ENCODE results near the gene SGCA. TPM values are rescaled to one million over a fixed set of nuclear protein-coding genes. Genes with fewer than 3 reads are reported as not detected.

Gene SGCA
- total and polyA plus RNA-seq, 9 of the 15 experiments (the other 6 are each of a cell fraction or from before 2014, with no cell fraction given) = not detected

DNA sequence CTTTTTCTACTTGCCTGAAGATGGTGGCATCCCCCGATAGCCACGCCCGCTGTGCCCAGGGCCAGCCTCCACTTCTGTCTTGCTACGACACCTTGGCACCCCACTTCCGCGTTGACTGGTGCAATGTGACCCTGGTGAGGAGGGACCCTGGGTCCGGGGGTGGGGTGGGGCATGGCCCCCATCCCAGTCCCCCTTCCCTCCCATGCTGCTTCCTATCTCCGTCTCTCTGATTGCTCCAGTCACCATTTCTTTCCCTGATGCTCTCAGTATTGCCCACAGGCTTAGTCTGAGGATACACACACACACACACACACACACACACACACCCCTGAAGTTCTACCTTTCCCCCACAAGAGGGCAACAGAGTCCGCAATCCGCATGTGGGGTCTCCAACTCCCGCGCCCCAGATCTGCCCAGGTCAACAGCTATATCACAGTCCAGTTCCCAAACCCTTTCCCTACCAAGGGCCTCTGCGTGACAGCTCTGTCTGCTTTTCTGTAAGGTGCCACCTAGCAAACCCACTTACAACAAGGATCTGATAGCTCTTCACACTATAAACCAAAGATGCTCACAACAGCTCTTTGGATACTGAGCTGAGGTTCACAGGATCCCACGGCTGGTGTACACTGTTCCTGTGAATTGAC is 3.4 kb downstream of the SGCA start (continued):
- TF ChIP-seq, protein P1, sequence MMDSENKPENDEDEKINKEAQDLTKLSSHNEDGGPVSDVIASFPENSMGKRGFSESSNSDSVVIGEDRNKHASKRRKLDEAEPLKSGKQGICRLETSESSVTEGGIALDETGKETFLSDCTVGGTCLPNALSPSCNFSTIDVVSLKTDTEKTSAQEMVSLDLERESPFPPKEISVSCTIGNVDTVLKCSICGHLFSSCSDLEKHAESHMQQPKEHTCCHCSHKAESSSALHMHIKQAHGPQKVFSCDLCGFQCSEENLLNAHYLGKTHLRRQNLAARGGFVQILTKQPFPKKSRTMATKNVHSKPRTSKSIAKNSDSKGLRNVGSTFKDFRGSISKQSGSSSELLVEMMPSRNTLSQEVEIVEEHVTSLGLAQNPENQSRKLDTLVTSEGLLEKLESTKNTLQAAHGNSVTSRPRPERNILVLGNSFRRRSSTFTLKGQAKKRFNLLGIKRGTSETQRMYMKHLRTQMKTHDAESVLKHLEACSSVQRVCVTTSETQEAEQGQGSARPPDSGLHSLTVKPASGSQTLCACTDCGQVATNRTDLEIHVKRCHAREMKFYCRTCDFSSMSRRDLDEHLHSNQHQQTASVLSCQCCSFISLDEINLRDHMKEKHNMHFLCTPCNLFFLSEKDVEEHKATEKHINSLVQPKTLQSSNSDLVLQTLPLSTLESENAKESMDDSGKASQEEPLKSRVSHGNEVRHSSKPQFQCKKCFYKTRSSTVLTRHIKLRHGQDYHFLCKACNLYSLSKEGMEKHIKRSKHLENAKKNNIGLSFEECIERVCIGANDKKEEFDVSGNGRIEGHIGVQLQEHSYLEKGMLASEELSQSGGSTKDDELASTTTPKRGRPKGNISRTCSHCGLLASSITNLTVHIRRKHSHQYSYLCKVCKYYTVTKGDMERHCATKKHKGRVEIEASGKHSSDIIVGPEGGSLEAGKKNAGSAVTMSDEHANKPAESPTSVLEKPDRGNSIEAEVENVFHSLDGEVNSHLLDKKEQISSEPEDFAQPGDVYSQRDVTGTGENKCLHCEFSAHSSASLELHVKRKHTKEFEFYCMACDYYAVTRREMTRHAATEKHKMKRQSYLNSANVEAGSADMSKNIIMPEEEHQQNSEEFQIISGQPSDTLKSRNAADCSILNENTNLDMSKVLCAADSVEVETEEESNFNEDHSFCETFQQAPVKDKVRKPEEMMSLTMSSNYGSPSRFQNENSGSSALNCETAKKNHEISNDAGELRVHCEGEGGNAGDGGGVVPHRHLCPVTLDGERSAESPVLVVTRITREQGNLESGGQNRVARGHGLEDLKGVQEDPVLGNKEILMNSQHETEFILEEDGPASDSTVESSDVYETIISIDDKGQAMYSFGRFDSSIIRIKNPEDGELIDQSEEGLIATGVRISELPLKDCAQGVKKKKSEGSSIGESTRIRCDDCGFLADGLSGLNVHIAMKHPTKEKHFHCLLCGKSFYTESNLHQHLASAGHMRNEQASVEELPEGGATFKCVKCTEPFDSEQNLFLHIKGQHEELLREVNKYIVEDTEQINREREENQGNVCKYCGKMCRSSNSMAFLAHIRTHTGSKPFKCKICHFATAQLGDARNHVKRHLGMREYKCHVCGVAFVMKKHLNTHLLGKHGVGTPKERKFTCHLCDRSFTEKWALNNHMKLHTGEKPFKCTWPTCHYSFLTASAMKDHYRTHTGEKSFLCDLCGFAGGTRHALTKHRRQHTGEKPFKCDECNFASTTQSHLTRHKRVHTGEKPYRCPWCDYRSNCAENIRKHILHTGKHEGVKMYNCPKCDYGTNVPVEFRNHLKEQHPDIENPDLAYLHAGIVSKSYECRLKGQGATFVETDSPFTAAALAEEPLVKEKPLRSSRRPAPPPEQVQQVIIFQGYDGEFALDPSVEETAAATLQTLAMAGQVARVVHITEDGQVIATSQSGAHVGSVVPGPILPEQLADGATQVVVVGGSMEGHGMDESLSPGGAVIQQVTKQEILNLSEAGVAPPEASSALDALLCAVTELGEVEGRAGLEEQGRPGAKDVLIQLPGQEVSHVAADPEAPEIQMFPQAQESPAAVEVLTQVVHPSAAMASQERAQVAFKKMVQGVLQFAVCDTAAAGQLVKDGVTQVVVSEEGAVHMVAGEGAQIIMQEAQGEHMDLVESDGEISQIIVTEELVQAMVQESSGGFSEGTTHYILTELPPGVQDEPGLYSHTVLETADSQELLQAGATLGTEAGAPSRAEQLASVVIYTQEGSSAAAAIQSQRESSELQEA (IDR thresholded peaks at IDR 0.05; ENCODE audit: low read depth) = no peak
- TF ChIP-seq, protein P2, sequence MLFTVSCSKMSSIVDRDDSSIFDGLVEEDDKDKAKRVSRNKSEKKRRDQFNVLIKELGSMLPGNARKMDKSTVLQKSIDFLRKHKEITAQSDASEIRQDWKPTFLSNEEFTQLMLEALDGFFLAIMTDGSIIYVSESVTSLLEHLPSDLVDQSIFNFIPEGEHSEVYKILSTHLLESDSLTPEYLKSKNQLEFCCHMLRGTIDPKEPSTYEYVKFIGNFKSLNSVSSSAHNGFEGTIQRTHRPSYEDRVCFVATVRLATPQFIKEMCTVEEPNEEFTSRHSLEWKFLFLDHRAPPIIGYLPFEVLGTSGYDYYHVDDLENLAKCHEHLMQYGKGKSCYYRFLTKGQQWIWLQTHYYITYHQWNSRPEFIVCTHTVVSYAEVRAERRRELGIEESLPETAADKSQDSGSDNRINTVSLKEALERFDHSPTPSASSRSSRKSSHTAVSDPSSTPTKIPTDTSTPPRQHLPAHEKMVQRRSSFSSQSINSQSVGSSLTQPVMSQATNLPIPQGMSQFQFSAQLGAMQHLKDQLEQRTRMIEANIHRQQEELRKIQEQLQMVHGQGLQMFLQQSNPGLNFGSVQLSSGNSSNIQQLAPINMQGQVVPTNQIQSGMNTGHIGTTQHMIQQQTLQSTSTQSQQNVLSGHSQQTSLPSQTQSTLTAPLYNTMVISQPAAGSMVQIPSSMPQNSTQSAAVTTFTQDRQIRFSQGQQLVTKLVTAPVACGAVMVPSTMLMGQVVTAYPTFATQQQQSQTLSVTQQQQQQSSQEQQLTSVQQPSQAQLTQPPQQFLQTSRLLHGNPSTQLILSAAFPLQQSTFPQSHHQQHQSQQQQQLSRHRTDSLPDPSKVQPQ (CRISPR knock-in tag; IDR thresholded peaks at IDR 0.05; ENCODE audit: borderline replicate concordance) = no peak
- TF ChIP-seq CTBP1 (IDR thresholded peaks at IDR 0.05; ENCODE audit: borderline replicate concordance) = peak; percentile 36; the same call in 1 of the 2 replicates
- peak; percentile 50; the same call in 1 of the 2 replicates for TF ChIP-seq DPF2 (IDR thresholded peaks at IDR 0.05)
- TF ChIP-seq, protein P3, sequence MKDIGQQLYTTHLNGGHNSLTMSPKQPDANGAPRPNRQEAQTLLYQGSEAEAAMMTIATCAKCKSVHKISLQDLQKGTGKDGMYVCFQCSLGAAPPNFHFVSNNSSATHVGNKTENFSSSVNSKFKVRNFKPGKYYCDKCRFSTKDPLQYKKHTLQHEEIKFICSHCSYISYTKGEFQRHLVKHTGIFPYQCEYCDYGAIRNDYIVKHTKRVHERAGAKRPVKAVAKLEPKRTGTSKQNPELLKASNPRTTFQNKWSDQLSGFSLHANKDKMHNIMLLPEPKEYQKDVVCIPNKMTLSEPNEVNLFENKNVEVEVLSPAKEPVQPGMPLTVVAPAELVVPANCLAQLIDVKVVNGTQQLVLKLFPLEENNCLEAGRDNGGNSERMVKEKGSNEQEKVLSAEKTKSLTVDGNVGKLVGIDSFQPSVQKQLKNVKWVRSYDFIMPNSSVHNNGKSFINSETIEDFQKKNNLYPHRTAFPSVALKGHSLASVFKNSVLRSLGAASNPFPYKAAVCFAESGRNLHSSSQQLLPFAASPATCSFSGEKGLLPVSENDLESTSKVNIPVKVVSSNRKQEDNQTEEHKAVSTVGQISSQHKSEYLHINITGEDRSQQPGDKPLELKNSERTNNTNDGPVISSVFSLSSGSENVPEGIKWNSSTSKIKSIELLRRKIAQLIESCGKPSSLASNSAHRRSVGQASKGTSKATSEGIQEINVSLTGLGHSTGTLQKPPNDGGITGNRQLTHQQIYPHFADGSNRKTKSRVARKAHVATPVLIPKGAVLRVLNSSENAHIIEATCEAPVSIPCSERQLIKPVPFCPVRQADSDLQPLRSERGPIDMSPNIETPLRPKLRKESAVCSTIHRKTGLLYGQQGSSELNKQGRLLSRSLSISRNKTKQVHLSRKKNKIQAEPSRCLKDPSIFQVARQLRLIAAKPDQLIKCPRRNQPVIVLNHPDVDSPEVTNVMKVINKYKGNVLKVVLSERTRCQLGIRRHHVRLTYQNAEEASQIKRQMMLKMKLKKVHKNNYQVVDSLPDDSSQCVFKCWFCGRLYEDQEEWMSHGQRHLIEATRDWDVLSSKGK (CRISPR knock-in tag; IDR thresholded peaks at IDR 0.05) = no peak
- TF ChIP-seq, protein P4, sequence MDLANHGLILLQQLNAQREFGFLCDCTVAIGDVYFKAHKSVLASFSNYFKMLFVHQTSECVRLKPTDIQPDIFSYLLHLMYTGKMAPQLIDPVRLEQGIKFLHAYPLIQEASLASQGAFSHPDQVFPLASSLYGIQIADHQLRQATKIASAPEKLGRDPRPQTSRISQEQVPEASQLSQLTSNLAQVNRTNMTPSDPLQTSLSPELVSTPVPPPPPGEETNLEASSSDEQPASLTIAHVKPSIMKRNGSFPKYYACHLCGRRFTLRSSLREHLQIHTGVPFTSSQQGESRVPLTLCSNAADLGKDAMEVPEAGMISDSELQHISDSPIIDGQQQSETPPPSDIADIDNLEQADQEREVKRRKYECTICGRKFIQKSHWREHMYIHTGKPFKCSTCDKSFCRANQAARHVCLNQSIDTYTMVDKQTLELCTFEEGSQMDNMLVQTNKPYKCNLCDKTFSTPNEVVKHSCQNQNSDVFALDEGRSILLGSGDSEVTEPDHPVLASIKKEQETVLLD (IDR thresholded peaks at IDR 0.05) = peak; percentile 49; the same call in 1 of the 2 replicates
- no peak for TF ChIP-seq ZNF584 (CRISPR knock-in tag; IDR thresholded peaks at IDR 0.05; ENCODE audit: low read depth)
- TF ChIP-seq HSF4 (CRISPR knock-in tag; IDR thresholded peaks at IDR 0.05; ENCODE audit: borderline replicate concordance) = no peak
- TF ChIP-seq YBX1 (IDR thresholded peaks at IDR 0.05) = no peak
- no peak for TF ChIP-seq ZNF561 (CRISPR knock-in tag; conservative IDR thresholded peaks at IDR 0.05)
- no peak for TF ChIP-seq ZNF274 (IDR thresholded peaks at IDR 0.05; ENCODE audit: borderline replicate concordance, low read depth, low read length)
- no peak for TF ChIP-seq ZNF253 (CRISPR knock-in tag; conservative IDR thresholded peaks at IDR 0.05)
